ENCODE results near the gene TPCN1. TPM values are rescaled to one million over a fixed set of nuclear protein-coding genes. Genes with fewer than 3 reads are reported as not detected.

TPCN1 gene
- total RNA-seq, 1 donor from 2014 or later: 55.6 TPM

GRCh38 chr12:113179023-113179422 is 42.2 kb upstream of the TPCN1 start:
- Mint-ChIP-seq H3K4me1 (ENCODE audit: unreplicated experiment) (peaks cover 3% of the 10 kb centered on the region), H3K27me3 (no peaks in the 10 kb centered on the region)
- TF ChIP-seq CTCF (conservative IDR thresholded peaks at IDR 0.05): no peak

GRCh38 chr12:113180333-113180732 is 40.9 kb upstream of the TPCN1 start:
- H3K4me3 Mint-ChIP-seq: no peak overlapping the region
- TF ChIP-seq CTCF (conservative IDR thresholded peaks at IDR 0.05): no peak
- H3K36me3 Mint-ChIP-seq: peaks cover 25% of the 10 kb centered on the region
- no peak for DNase-seq (ENCODE audit: extremely low spot score, unreplicated experiment)
- H3K27me3 Mint-ChIP-seq: no peaks in the 10 kb centered on the region
- no peaks in the 10 kb centered on the region for H3K9me3 Mint-ChIP-seq
- no peak overlapping the region for H3K27ac Mint-ChIP-seq
- H3K4me1 Mint-ChIP-seq (ENCODE audit: unreplicated experiment): no peaks in the 10 kb centered on the region

More at GRCh38 chr12:113179023-113179422, 42.2 kb upstream of the TPCN1 start:
- Mint-ChIP-seq H3K4me3 (no peak overlapping the region), H3K9me3 (no peaks in the 10 kb centered on the region), H3K27ac (no peak overlapping the region), H3K36me3 (peaks cover 32% of the 10 kb centered on the region)
- no peak for DNase-seq (ENCODE audit: extremely low spot score, unreplicated experiment)

- no peak overlapping the region for H3K27ac Mint-ChIP-seq
- peaks cover 10% of the 10 kb centered on the region for H3K4me1 Mint-ChIP-seq (ENCODE audit: unreplicated experiment)
- H3K36me3 Mint-ChIP-seq: peaks cover 23% of the 10 kb centered on the region
- TF ChIP-seq CTCF (conservative IDR thresholded peaks at IDR 0.05): no peak
- H3K9me3 Mint-ChIP-seq: no peaks in the 10 kb centered on the region
- no peak for DNase-seq (ENCODE audit: extremely low spot score, unreplicated experiment)
- H3K27me3 Mint-ChIP-seq: no peaks in the 10 kb centered on the region
- no peak overlapping the region for H3K4me3 Mint-ChIP-seq
These were observed 39.3 kb upstream of the TPCN1 start for GRCh38 chr12:113181975-113182374.

- no peaks in the 10 kb centered on the region for H3K9me3 Mint-ChIP-seq
- DNase-seq (ENCODE audit: extremely low spot score, unreplicated experiment): no peak
- no peak for TF ChIP-seq CTCF (conservative IDR thresholded peaks at IDR 0.05)
- H3K27ac Mint-ChIP-seq: no peak overlapping the region
- peaks cover 13% of the 10 kb centered on the region for H3K4me1 Mint-ChIP-seq (ENCODE audit: unreplicated experiment)
- H3K27me3 Mint-ChIP-seq: no peaks in the 10 kb centered on the region
- peaks cover 15% of the 10 kb centered on the region for H3K36me3 Mint-ChIP-seq
- no peak overlapping the region for H3K4me3 Mint-ChIP-seq
These were observed 38.2 kb upstream of the TPCN1 start for GRCh38 chr12:113183030-113183589.

GRCh38 chr12:113184098-113184899 is 37.0 kb upstream of the TPCN1 start:
- no peak for DNase-seq (ENCODE audit: extremely low spot score, unreplicated experiment)

More at GRCh38 chr12:113184098-113184899, 37.0 kb upstream of the TPCN1 start:
- Mint-ChIP-seq H3K4me1 (ENCODE audit: unreplicated experiment) (peaks cover 13% of the 10 kb centered on the region), H3K9me3 (no peaks in the 10 kb centered on the region), H3K27me3 (no peaks in the 10 kb centered on the region), H3K36me3 (peaks cover 15% of the 10 kb centered on the region), H3K4me3 (peak overlapping the region; percentile 94), H3K27ac (peak overlapping the region; percentile 92)
- no peak for TF ChIP-seq CTCF (conservative IDR thresholded peaks at IDR 0.05)

Data from type B pancreatic cell (in vitro differentiated cells).